Measurements from ENCODE around the gene PHACTR1.

Gene PHACTR1

GRCh38 chr6:13263669-13264068, 547.1 kb downstream of the PHACTR1 start:
- in situ Hi-C loops (cut with HindIII; ENCODE audit: low sequenced_read_pairs): no loop called here
- TF ChIP-seq, protein P1, sequence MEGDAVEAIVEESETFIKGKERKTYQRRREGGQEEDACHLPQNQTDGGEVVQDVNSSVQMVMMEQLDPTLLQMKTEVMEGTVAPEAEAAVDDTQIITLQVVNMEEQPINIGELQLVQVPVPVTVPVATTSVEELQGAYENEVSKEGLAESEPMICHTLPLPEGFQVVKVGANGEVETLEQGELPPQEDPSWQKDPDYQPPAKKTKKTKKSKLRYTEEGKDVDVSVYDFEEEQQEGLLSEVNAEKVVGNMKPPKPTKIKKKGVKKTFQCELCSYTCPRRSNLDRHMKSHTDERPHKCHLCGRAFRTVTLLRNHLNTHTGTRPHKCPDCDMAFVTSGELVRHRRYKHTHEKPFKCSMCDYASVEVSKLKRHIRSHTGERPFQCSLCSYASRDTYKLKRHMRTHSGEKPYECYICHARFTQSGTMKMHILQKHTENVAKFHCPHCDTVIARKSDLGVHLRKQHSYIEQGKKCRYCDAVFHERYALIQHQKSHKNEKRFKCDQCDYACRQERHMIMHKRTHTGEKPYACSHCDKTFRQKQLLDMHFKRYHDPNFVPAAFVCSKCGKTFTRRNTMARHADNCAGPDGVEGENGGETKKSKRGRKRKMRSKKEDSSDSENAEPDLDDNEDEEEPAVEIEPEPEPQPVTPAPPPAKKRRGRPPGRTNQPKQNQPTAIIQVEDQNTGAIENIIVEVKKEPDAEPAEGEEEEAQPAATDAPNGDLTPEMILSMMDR (IDR thresholded peaks at IDR 0.05; ENCODE audit: low read depth, low read length): no peak
- DNase-seq (ENCODE audit: low read depth, low spot score): no peak
- no peak overlapping the region for H3K4me3 ChIP-seq (ENCODE audit: low read depth, low read length)

DNA sequence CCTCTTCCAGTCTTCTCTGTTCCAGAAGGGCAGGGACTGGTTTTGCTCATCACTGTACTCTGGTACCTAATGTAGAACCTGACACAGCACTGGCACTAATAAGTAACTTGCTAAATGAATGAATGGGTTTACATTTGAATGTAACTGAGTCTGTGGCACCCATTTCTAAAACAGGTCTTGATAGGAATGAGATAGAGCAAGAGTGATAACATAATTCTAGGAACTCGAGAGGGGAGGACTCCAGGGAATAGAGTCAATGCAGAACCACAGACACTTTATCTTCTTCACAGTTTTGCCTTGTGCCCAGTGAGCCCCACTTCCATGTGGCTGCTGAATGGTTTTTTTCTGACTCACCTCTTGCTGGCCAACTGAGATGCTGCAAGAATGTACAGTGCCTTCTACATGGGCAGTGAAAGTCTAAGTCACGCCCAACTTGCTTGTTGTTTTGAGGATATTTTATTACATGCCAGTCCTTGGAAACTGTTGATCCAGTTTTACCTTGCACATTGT, 550.6 kb downstream of the PHACTR1 start:
- in situ Hi-C loops (cut with HindIII; ENCODE audit: low sequenced_read_pairs): no loop called here
- no peak overlapping the region for H3K4me3 ChIP-seq (ENCODE audit: low read depth, low read length)
- TF ChIP-seq, protein P1 (IDR thresholded peaks at IDR 0.05; ENCODE audit: low read depth, low read length): no peak
- peak; percentile 33 for DNase-seq (ENCODE audit: low read depth, low spot score)

- H3K4me3 ChIP-seq (ENCODE audit: low read depth, low read length): no peak overlapping the region
- in situ Hi-C loops (cut with HindIII; ENCODE audit: low sequenced_read_pairs): no loop called here
- TF ChIP-seq, protein P1 (IDR thresholded peaks at IDR 0.05; ENCODE audit: low read depth, low read length): no peak
- DNase-seq (ENCODE audit: low read depth, low spot score): peak; percentile 41
Measured at GRCh38 chr6:13268913-13269518, 552.4 kb downstream of the PHACTR1 start.

GRCh38 chr6:13272131-13273046, 555.8 kb downstream of the PHACTR1 start:
- H3K4me3 ChIP-seq (ENCODE audit: low read depth, low read length): no peak overlapping the region
- TF ChIP-seq, protein P1 (IDR thresholded peaks at IDR 0.05; ENCODE audit: low read depth, low read length): no peak
- DNase-seq (ENCODE audit: low read depth, low spot score): no peak
- in situ Hi-C loops (cut with HindIII; ENCODE audit: low sequenced_read_pairs): no loop called here

DNA sequence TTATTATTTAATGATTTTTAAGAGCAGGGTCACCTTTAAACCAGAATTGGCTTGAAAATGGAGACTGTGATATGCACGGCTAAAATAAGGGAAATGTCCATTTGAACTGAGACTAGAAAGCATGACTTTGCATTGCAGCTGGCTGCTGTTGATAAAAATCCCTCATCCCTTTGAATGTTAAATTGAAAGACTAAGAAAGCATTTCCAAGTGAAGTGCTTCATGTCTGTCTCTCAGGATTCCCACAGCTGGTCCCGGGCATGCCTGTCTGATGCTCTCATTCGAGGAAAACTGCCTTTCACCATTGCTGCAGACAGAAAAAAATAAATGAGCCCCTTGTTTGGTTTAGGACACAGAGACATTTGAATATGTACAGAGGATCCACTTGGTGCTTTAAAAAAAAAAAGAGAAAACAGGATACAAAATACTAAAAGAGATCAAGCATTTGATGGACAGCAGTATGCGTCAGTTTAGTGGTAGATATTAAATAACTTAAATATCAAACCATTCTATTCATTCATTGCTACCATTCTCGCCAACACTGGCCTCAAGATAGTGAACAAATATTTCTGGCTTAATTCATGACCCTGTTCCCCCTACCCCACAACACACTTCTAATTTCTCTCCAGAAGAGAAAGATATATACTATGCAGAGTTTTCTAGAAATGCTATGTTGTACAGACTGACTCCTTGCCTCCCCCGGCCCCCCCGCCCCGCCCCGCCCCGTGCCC, 556.8 kb downstream of the PHACTR1 start:
- H3K4me3 ChIP-seq (ENCODE audit: low read depth, low read length): no peak overlapping the region
- DNase-seq (ENCODE audit: low read depth, low spot score): no peak
- in situ Hi-C loops (cut with HindIII; ENCODE audit: low sequenced_read_pairs): no loop called here
- TF ChIP-seq, protein P1 (IDR thresholded peaks at IDR 0.05; ENCODE audit: low read depth, low read length): no peak
